CD14-positive monocyte (primary cell): ENCODE measurements around the gene EPHA3. TPM values are rescaled to one million over a fixed set of nuclear protein-coding genes. Genes with fewer than 3 reads are reported as not detected.

ENCODE experiments used
- DNase-seq, 3 donors: peaks; one replicate each; pipeline ENCODE4 v3.0.0-alpha.2; 2011 to 2022
- H2AFZ ChIP-seq: 2 replicates; pipeline ENCODE4 v1.6.0; 2012; ENCODE audit warnings: mild to moderate bottlenecking, low read depth, low read length, inconsistent platforms; ENCODE audit not compliant: insufficient read depth, poor library complexity, severe bottlenecking
- H3K27ac ChIP-seq, 2 donors: 1 replicate in 1 of 2; 2 replicates in 1 of 2; pipeline ENCODE4 v1.5.1; 2012 to 2013; ENCODE audit warnings: low read length in 2 of 2, control low read depth in 1 of 2, inconsistent platforms in 1 of 2, low read depth in 1 of 2, mild to moderate bottlenecking in 1 of 2
- H3K27me3 ChIP-seq, 2 donors: one replicate each; pipeline versions ENCODE4 v1.6.0 to v1.6.1; 2011 to 2013; ENCODE audit warnings: low read length in 2 of 2; ENCODE audit not compliant: control insufficient read depth in 2 of 2, insufficient read depth in 2 of 2
- H3K36me3 ChIP-seq, 2 donors: replicated peaks in 1 of 2; 1 replicate in 1 of 2; 2 replicates in 1 of 2; pipeline versions ENCODE4 v1.5.1 to v1.6.1; 2012 to 2013; ENCODE audit warnings: low read length in 2 of 2, control low read depth in 1 of 2, inconsistent platforms in 1 of 2, mild to moderate bottlenecking in 1 of 2; ENCODE audit not compliant: insufficient read depth in 2 of 2, control insufficient read depth in 1 of 2
- H3K4me1 ChIP-seq, 2 donors: 1 replicate in 1 of 2; 2 replicates in 1 of 2; pipeline versions ENCODE4 v1.5.1 to v1.6.1; 2012 to 2013; ENCODE audit warnings: low read length in 2 of 2, control low read depth in 1 of 2, inconsistent platforms in 1 of 2, mild to moderate bottlenecking in 1 of 2, moderate library complexity in 1 of 2; ENCODE audit not compliant: insufficient read depth in 2 of 2, control insufficient read depth in 1 of 2
- H3K4me2 ChIP-seq: replicated peaks from 2 replicates; pipeline ENCODE3; 2012; ENCODE audit warnings: low read length, moderate library complexity, mild to moderate bottlenecking; ENCODE audit not compliant: poor library complexity, severe bottlenecking; ENCODE audit errors: extremely low read depth
- H3K4me3 ChIP-seq, 3 experiments: fragments of 200-600 bp in 1 of 3; sonication (generic) in 1 of 3; replicated peaks in 1 of 3; 1 replicate in 2 of 3; 2 replicates in 1 of 3; pipeline ENCODE4 v1.5.1; 2011 to 2013; ENCODE audit warnings: low read length in 3 of 3, mild to moderate bottlenecking in 3 of 3, control low read depth in 2 of 3, low read depth in 2 of 3, inconsistent platforms in 1 of 3, moderate library complexity in 1 of 3
- H3K79me2 ChIP-seq: 2 replicates; pipeline ENCODE4 v1.6.0; 2012; ENCODE audit warnings: mild to moderate bottlenecking, control low read depth, inconsistent platforms, low read length, moderate library complexity; ENCODE audit not compliant: insufficient read depth
- H3K9ac ChIP-seq: 2 replicates; pipeline ENCODE4 v1.6.0; 2017; ENCODE audit warnings: low read length, mild to moderate bottlenecking; ENCODE audit not compliant: insufficient read depth, poor library complexity, severe bottlenecking
- H3K9me3 ChIP-seq, 2 donors: replicated peaks in 1 of 2; 1 replicate in 1 of 2; 2 replicates in 1 of 2; pipeline versions ENCODE4 v1.5.1 to v1.6.1; 2012 to 2013; ENCODE audit warnings: low read length in 2 of 2, control low read depth in 1 of 2; ENCODE audit not compliant: control insufficient read depth in 1 of 2, insufficient read depth in 1 of 2
- H4K20me1 ChIP-seq: 2 replicates; pipeline ENCODE4 v1.6.0; 2012; ENCODE audit warnings: mild to moderate bottlenecking, low read length, control low read depth, moderate library complexity; ENCODE audit not compliant: insufficient read depth
- H3K27ac Mint-ChIP-seq, 7 donors: one replicate each; pipeline ENCODE4 v1.8.0; 2020; ENCODE audit warnings: mild to moderate bottlenecking in 7 of 7, mixed read lengths in 7 of 7, moderate library complexity in 6 of 7, inconsistent platforms in 2 of 7
- H3K27me3 Mint-ChIP-seq, 3 donors: one replicate each; pipeline ENCODE4 v1.8.0; 2021 to 2022; ENCODE audit warnings: low read depth in 3 of 3, mild to moderate bottlenecking in 3 of 3, mixed read lengths in 3 of 3, moderate library complexity in 3 of 3, inconsistent platforms in 1 of 3
- H3K36me3 Mint-ChIP-seq, 2 donors: one replicate each; pipeline ENCODE4 v1.8.0; 2020; ENCODE audit warnings: mixed read lengths in 2 of 2, inconsistent platforms in 1 of 2, mild to moderate bottlenecking in 1 of 2
- H3K4me1 Mint-ChIP-seq: one replicate; pipeline ENCODE4 v1.8.0; 2020; ENCODE audit warnings: mild to moderate bottlenecking, mixed read lengths
- H3K4me3 Mint-ChIP-seq, 2 donors: one replicate each; pipeline ENCODE4 v1.8.0; 2020; ENCODE audit warnings: mild to moderate bottlenecking in 2 of 2, mixed read lengths in 2 of 2, moderate library complexity in 1 of 2
- H3K9me3 Mint-ChIP-seq, 7 donors: one replicate each; pipeline ENCODE4 v1.8.0; 2020 to 2022; ENCODE audit warnings: mixed read lengths in 7 of 7, mild to moderate bottlenecking in 6 of 7, moderate library complexity in 6 of 7, inconsistent platforms in 2 of 7
- WGBS: methylation state at CpG from one replicate; pipeline ENCODE4 v1.1.5; 2013; ENCODE audit warnings: missing lambda C conversion rate; ENCODE audit not compliant: insufficient coverage; 5-methylcytosine and 5-hydroxymethylcytosine counted together
- intact Hi-C, 2 donors: fragments of 100-400 bp; cut with micrococcal nuclease; formaldehyde crosslinking; loops; one replicate each; pipeline versions ENCODE4 v1.15.0 to v1.15.1; 2023
- polyA plus RNA-seq, 3 donors: library from polyadenylated mRNA; depleted of rRNA in 1 of 3; unstranded in 2 of 3; stranded (reverse) in 1 of 3; fragments of 300-500 nt in 2 of 3; fragments of >200 nt in 1 of 3; fragmentation: Illumina TruSeq in 2 of 3; gene quantifications; 1 replicate in 2 of 3; 2 replicates in 1 of 3; pipeline ENCODE4 v1.2.3, GENCODE V29; 2012 to 2021
- TF ChIP-seq, protein P1 (sequence below): fragments of 200-600 bp; IDR thresholded peaks from one replicate; pipeline ENCODE4 v1.8.0; 2022; ENCODE audit warnings: antibody characterized with exemption, mild to moderate bottlenecking

The EPHA3 gene
- polyA plus RNA-seq, 3 donors, result not detected

DNA sequence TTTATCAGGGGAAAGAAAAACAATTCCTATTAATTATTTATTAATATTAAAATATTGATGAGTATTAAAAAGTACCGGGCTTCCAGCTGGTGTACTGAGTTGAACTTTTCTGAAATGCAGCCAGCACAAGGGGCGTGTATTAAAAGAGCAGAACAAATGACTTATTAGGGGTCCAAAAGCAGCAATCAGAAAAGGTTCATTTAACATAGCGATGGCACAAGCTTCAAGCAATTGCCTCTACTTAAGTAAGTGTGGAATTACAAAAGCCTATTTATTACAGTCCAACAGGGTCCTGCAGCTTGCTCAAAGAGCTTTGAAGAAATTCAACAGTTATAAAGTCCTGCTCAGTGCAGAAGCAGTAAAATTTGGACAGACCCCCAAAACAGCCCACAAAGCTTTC lies 285.6 kb downstream of the EPHA3 start:
- H3K4me1 Mint-ChIP-seq, result no peaks in the 10 kb centered on the region
- Histone ChIP-seq H3K27ac (no peak overlapping the region), H3K4me2 (no peak overlapping the region), H3K4me3 (no peak overlapping the region), H3K4me1 (no peaks in the 10 kb centered on the region), H3K79me2 (no peaks in the 10 kb centered on the region), H3K9me3 (peaks cover 0 to 3% of the 10 kb centered on the region in 2 donors), H3K9ac (no peak overlapping the region), H3K36me3 (no peaks in the 10 kb centered on the region), H4K20me1 (no peaks in the 10 kb centered on the region), H2AFZ (no peak overlapping the region), H3K27me3 (no peaks in the 10 kb centered on the region)
- TF ChIP-seq, protein P1, sequence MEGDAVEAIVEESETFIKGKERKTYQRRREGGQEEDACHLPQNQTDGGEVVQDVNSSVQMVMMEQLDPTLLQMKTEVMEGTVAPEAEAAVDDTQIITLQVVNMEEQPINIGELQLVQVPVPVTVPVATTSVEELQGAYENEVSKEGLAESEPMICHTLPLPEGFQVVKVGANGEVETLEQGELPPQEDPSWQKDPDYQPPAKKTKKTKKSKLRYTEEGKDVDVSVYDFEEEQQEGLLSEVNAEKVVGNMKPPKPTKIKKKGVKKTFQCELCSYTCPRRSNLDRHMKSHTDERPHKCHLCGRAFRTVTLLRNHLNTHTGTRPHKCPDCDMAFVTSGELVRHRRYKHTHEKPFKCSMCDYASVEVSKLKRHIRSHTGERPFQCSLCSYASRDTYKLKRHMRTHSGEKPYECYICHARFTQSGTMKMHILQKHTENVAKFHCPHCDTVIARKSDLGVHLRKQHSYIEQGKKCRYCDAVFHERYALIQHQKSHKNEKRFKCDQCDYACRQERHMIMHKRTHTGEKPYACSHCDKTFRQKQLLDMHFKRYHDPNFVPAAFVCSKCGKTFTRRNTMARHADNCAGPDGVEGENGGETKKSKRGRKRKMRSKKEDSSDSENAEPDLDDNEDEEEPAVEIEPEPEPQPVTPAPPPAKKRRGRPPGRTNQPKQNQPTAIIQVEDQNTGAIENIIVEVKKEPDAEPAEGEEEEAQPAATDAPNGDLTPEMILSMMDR, result no peak
- intact Hi-C loops, result no loop called here
- WGBS, result 100% methylated on average over 1 of the region's 3 CpGs
- no peak overlapping the region for H3K27ac Mint-ChIP-seq
- H3K27me3 Mint-ChIP-seq, result no peaks in the 10 kb centered on the region
- DNase-seq, result no peak
- H3K4me3 Mint-ChIP-seq, result no peak overlapping the region
- peaks cover 0 to 11% (median 5%) of the 10 kb centered on the region in 7 donors for H3K9me3 Mint-ChIP-seq
- H3K36me3 Mint-ChIP-seq, result no peaks in the 10 kb centered on the region

DNA sequence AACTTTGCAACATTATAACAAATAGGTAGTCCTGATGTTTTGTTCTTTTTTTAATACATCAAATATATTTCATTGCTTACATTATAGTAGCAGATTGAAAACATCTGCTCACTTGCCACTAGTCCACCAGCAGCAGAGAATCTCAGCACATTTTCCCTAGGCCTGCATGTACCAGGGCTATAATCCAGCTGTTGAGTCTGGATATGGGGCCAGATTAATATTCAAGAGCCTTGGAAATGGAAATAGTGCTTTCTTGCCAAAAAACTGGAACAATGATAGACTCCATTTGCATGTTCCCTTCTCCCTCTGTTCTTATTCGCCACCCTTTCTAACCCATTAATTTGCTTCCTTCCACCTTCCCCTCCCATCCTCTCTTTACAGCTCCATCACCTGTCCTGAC lies 288.0 kb downstream of the EPHA3 start:
- H3K27ac Mint-ChIP-seq, result no peak overlapping the region
- Histone ChIP-seq H3K36me3 (no peaks in the 10 kb centered on the region), H2AFZ (no peak overlapping the region), H3K9me3 (peaks cover 0 to 3% of the 10 kb centered on the region in 2 donors), H3K4me1 (no peaks in the 10 kb centered on the region), H3K4me2 (no peak overlapping the region), H3K9ac (no peak overlapping the region), H3K27ac (no peak overlapping the region), H4K20me1 (no peaks in the 10 kb centered on the region), H3K4me3 (no peak overlapping the region), H3K27me3 (no peaks in the 10 kb centered on the region), H3K79me2 (no peaks in the 10 kb centered on the region)
- intact Hi-C loops, result no loop called here
- no peaks in the 10 kb centered on the region for H3K27me3 Mint-ChIP-seq
- 100% methylated on average over 1 of the region's 1 CpG for WGBS
- no peaks in the 10 kb centered on the region for H3K4me1 Mint-ChIP-seq
- H3K9me3 Mint-ChIP-seq, result peaks cover 0 to 11% (median 3%) of the 10 kb centered on the region in 7 donors
- no peaks in the 10 kb centered on the region for H3K36me3 Mint-ChIP-seq
- DNase-seq, result no peak
- H3K4me3 Mint-ChIP-seq, result no peak overlapping the region
- TF ChIP-seq, protein P1, result no peak
